PC-3 (cell line): ENCODE data around the gene CSAD. TPM values are rescaled to one million over a fixed set of nuclear protein-coding genes. Genes with fewer than 3 reads are reported as not detected.
A peak's percentile ranks its signal among the peaks of the same experiment; 100 is the strongest.

ENCODE experiments used
- ATAC-seq: fragments of 200-7000 bp; cut with Tn5 transposase; 2 replicates; pipeline ENCODE4 v1.9.1; 2020; ENCODE audit warnings: mild to moderate bottlenecking, moderate library complexity
- BruUV-seq: library from RNA; stranded (reverse); fragments of 400-500 nt; replicated peaks from 2 replicates; lab custom pipeline; 2021; lab: Mats Ljungman, UMichigan
- CTCF ChIA-PET: fragments of 300-600 bp; sonication (Branson Sonifier 250); formaldehyde crosslinking; loops from one replicate; lab custom pipeline; 2022; ENCODE audit warnings: antibody characterized with exemption; lab: Charles Lee
- POLR2A ChIA-PET: fragments of 300-600 bp; sonication (Branson Sonifier 250); formaldehyde crosslinking; loops from one replicate; lab custom pipeline; 2022; ENCODE audit warnings: antibody characterized with exemption; ENCODE audit not compliant: unreplicated experiment; lab: Charles Lee
- DNase-seq: peaks from one replicate; pipeline ENCODE4 v3.0.0-alpha.2; 2015
- H2AFZ ChIP-seq: fragments of 300-600 bp; sonication (generic); 2 replicates; pipeline ENCODE4 v1.6.0; 2016; ENCODE audit warnings: antibody characterized with exemption, low read length
- H3F3A ChIP-seq: fragments of 300-600 bp; sonication (generic); one replicate; pipeline ENCODE4 v1.6.0; 2017; ENCODE audit warnings: antibody characterized with exemption, low read length, control low read depth, mild to moderate bottlenecking; ENCODE audit not compliant: unreplicated experiment
- H3K27ac ChIP-seq: fragments of 300-600 bp; sonication (generic); 2 replicates; pipeline ENCODE4 v1.5.1; 2016; ENCODE audit warnings: mild to moderate bottlenecking, low read length
- H3K27me3 ChIP-seq: fragments of 300-600 bp; sonication (generic); 2 replicates; pipeline ENCODE4 v1.6.1; 2016; ENCODE audit warnings: low read length, mixed read lengths
- H3K36me3 ChIP-seq: fragments of 300-600 bp; sonication (generic); 2 replicates; pipeline ENCODE4 v1.6.1; 2016; ENCODE audit warnings: low read depth, mixed run types, low read length, mixed read lengths
- H3K4me1 ChIP-seq: fragments of 300-600 bp; sonication (generic); 2 replicates; pipeline ENCODE4 v1.5.1; 2016; ENCODE audit warnings: low read length; ENCODE audit not compliant: insufficient read depth
- H3K4me2 ChIP-seq: fragments of 300-600 bp; sonication (generic); 2 replicates; pipeline ENCODE4 v1.6.0; 2016; ENCODE audit warnings: low read length
- H3K4me3 ChIP-seq: fragments of 300-600 bp; sonication (generic); 2 replicates; pipeline ENCODE4 v1.5.1; 2016; ENCODE audit warnings: mild to moderate bottlenecking, low read length, mixed read lengths
- H3K79me2 ChIP-seq: fragments of 300-600 bp; sonication (generic); 2 replicates; pipeline ENCODE4 v1.6.1; 2017; ENCODE audit warnings: low read length, mixed read lengths
- H3K9ac ChIP-seq: fragments of 300-600 bp; sonication (generic); 2 replicates; pipeline ENCODE4 v1.6.0; 2016; ENCODE audit warnings: mild to moderate bottlenecking, low read length
- H3K9me2 ChIP-seq: fragments of 300-600 bp; sonication (generic); replicated peaks from 2 replicates; pipeline ENCODE4 v1.6.1; 2016; ENCODE audit warnings: mixed run types, low read length, mixed read lengths
- H3K9me3 ChIP-seq: fragments of 300-600 bp; sonication (generic); 2 replicates; pipeline ENCODE4 v1.6.1; 2016; ENCODE audit warnings: low read length, mixed read lengths
- H4K20me1 ChIP-seq: fragments of 300-600 bp; sonication (generic); 2 replicates; pipeline ENCODE4 v1.6.1; 2016; ENCODE audit warnings: low read length, mixed read lengths
- CTCF ChIP-seq: fragments of 300-600 bp; sonication (generic); conservative IDR thresholded peaks from 2 replicates; pipeline ENCODE4 v1.5.1; 2017; ENCODE audit warnings: antibody characterized with exemption, low read depth, mild to moderate bottlenecking, low read length
- EZH2 ChIP-seq: fragments of 300-600 bp; sonication (generic); IDR thresholded peaks from one replicate; pipeline ENCODE4 v1.6.1; 2017; ENCODE audit warnings: antibody characterized with exemption, mild to moderate bottlenecking, low read length; ENCODE audit not compliant: unreplicated experiment
- EZH2phosphoT487 ChIP-seq: fragments of 300-600 bp; sonication (generic); IDR thresholded peaks from 2 replicates; pipeline ENCODE4 v1.6.1; 2018; ENCODE audit warnings: mild to moderate bottlenecking, antibody characterized with exemption, low read length, borderline replicate concordance
- intact Hi-C: fragments of 100-400 bp; cut with micrococcal nuclease; formaldehyde crosslinking; loops from 2 replicates; pipeline ENCODE4 v1.9.0; 2023
- total RNA-seq: library from RNA; depleted of rRNA; stranded (reverse); fragments of >200 nt; gene quantifications from 2 replicates; pipeline ENCODE4 v1.2.3, GENCODE V29; 2014

Gene CSAD
- total RNA-seq, 1 experiment from 2014 or later: 21.5 TPM

- no peak overlapping the region for H3K4me3 ChIP-seq
- intact Hi-C loops: loop anchor here (10.0 kb wide), 1 partner anchor 112 kb away; no protein-coding TSS in a partner anchor
- no peaks in the 10 kb centered on the region for H3K36me3 ChIP-seq
- no peak for DNase-seq
- no TSS peak for BruUV-seq
- no peak overlapping the region for H3K27ac ChIP-seq
- no peaks in the 10 kb centered on the region for H3K9me2 ChIP-seq
- no peaks in the 10 kb centered on the region for H3K9me3 ChIP-seq
- no peak for TF ChIP-seq EZH2phosphoT487
- TF ChIP-seq EZH2: no peak
- TF ChIP-seq CTCF: no peak
- H3F3A ChIP-seq: peaks cover 12% of the 10 kb centered on the region
- H2AFZ ChIP-seq: no peak overlapping the region
- H3K27me3 ChIP-seq: no peaks in the 10 kb centered on the region
- H3K4me1 ChIP-seq: peaks cover 52% of the 10 kb centered on the region
- CTCF ChIA-PET: no interaction called here
- no peak for ATAC-seq
- H3K79me2 ChIP-seq: peaks cover 18% of the 10 kb centered on the region
- POLR2A ChIA-PET: no interaction called here
- no peaks in the 10 kb centered on the region for H4K20me1 ChIP-seq
- no peak overlapping the region for H3K9ac ChIP-seq
- no peak overlapping the region for H3K4me2 ChIP-seq
These were observed 4.0 kb downstream of the CSAD start for GRCh38 chr12:53176750-53177149.

- CTCF ChIA-PET: no interaction called here
- Histone ChIP-seq H3K9me3 (no peaks in the 10 kb centered on the region), H3K36me3 (no peaks in the 10 kb centered on the region), H3K27me3 (no peaks in the 10 kb centered on the region), H3K4me2 (peak overlapping the region; percentile 2; the same call in 1 of the 2 replicates), H2AFZ (no peak overlapping the region), H4K20me1 (no peaks in the 10 kb centered on the region), H3F3A (peaks cover 7% of the 10 kb centered on the region), H3K79me2 (peaks cover 10% of the 10 kb centered on the region), H3K4me3 (no peak overlapping the region), H3K9ac (no peak overlapping the region), H3K27ac (no peak overlapping the region), H3K4me1 (peaks cover 51% of the 10 kb centered on the region), H3K9me2 (no peaks in the 10 kb centered on the region)
- POLR2A ChIA-PET: no interaction called here
- TF ChIP-seq EZH2: no peak
- peak; percentile 58 for TF ChIP-seq CTCF
- TF ChIP-seq EZH2phosphoT487: no peak
- ATAC-seq: peak; percentile 63
- peak; percentile 67 for DNase-seq
- no TSS peak for BruUV-seq
- intact Hi-C loops: loop anchor here (10.0 kb wide), 1 partner anchor 110 kb away; no protein-coding TSS in a partner anchor
These were observed 5.7 kb downstream of the CSAD start for GRCh38 chr12:53174881-53175491.

DNA sequence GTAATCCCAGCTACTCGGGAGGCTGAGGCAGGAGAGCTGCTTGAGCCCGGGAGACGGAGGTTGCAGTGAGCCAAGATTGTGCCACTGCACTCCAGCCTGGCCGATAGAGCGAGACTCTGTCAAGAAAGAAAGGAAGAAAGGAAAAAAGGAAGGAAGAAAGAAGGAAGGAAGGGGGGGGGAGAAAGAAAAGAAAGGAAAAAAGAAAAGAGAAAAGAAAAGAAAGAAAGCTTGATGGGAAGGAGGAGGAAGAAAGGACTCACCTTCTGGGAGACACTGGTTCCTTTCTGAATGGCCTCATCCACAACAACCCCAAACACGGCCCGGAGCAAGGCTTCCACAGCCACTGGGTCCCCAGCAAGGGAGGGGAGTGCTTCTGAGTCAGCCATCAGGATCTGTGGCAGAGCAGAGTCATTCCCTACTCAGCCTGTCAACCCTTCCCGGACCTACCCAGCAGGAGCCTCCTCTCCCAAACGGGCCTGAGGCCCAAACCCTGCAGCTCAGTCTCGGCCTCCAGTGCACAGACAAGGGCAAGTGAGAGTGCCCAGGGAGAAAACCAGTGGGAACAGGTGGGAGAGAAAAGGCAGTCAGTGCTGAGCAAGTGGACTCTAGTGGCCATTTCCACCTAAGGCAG, 7.5 kb downstream of the CSAD start:
- no peak for TF ChIP-seq EZH2phosphoT487
- no peak for TF ChIP-seq CTCF
- no peak for TF ChIP-seq EZH2
- Histone ChIP-seq H3K4me1 (peaks cover 41% of the 10 kb centered on the region), H3K4me3 (no peak overlapping the region), H3K79me2 (no peaks in the 10 kb centered on the region), H3K9ac (no peak overlapping the region), H3K4me2 (peak overlapping the region; percentile 50), H3K9me2 (no peaks in the 10 kb centered on the region), H3K27ac (peak overlapping the region; percentile 36), H2AFZ (peak overlapping the region; percentile 71), H3K27me3 (no peaks in the 10 kb centered on the region), H4K20me1 (no peaks in the 10 kb centered on the region), H3K9me3 (no peaks in the 10 kb centered on the region), H3K36me3 (no peaks in the 10 kb centered on the region), H3F3A (peaks cover 7% of the 10 kb centered on the region)
- BruUV-seq: no TSS peak
- ATAC-seq: peak; percentile 86
- intact Hi-C loops: loop anchor here (10.0 kb wide), 1 partner anchor 108 kb away; no protein-coding TSS in a partner anchor
- ChIA-PET POLR2A (interaction anchor here (0.6 kb wide), 1 partner anchor 89 kb away, joined by 3 read pairs; no protein-coding TSS in a partner anchor), CTCF (interaction anchor here (1.0 kb wide), 1 partner anchor 107 kb away, joined by 3 read pairs; no protein-coding TSS in a partner anchor)
- peak; percentile 68 for DNase-seq
